CD14-positive monocyte (primary cell): ENCODE measurements around the gene NINL. TPM values are rescaled to one million over a fixed set of nuclear protein-coding genes. Genes with fewer than 3 reads are reported as not detected.

ENCODE experiments used
- DNase-seq, 3 donors: peaks; one replicate each; pipeline ENCODE4 v3.0.0-alpha.2; 2011 to 2022
- H2AFZ ChIP-seq: 2 replicates; pipeline ENCODE4 v1.6.0; 2012; ENCODE audit warnings: mild to moderate bottlenecking, low read depth, low read length, inconsistent platforms; ENCODE audit not compliant: insufficient read depth, poor library complexity, severe bottlenecking
- H3K27ac ChIP-seq, 2 donors: 1 replicate in 1 of 2; 2 replicates in 1 of 2; pipeline ENCODE4 v1.5.1; 2012 to 2013; ENCODE audit warnings: low read length in 2 of 2, control low read depth in 1 of 2, inconsistent platforms in 1 of 2, low read depth in 1 of 2, mild to moderate bottlenecking in 1 of 2
- H3K27me3 ChIP-seq, 2 donors: one replicate each; pipeline versions ENCODE4 v1.6.0 to v1.6.1; 2011 to 2013; ENCODE audit warnings: low read length in 2 of 2; ENCODE audit not compliant: control insufficient read depth in 2 of 2, insufficient read depth in 2 of 2
- H3K36me3 ChIP-seq, 2 donors: replicated peaks in 1 of 2; 1 replicate in 1 of 2; 2 replicates in 1 of 2; pipeline versions ENCODE4 v1.5.1 to v1.6.1; 2012 to 2013; ENCODE audit warnings: low read length in 2 of 2, control low read depth in 1 of 2, inconsistent platforms in 1 of 2, mild to moderate bottlenecking in 1 of 2; ENCODE audit not compliant: insufficient read depth in 2 of 2, control insufficient read depth in 1 of 2
- H3K4me1 ChIP-seq, 2 donors: 1 replicate in 1 of 2; 2 replicates in 1 of 2; pipeline versions ENCODE4 v1.5.1 to v1.6.1; 2012 to 2013; ENCODE audit warnings: low read length in 2 of 2, control low read depth in 1 of 2, inconsistent platforms in 1 of 2, mild to moderate bottlenecking in 1 of 2, moderate library complexity in 1 of 2; ENCODE audit not compliant: insufficient read depth in 2 of 2, control insufficient read depth in 1 of 2
- H3K4me2 ChIP-seq: replicated peaks from 2 replicates; pipeline ENCODE3; 2012; ENCODE audit warnings: low read length, moderate library complexity, mild to moderate bottlenecking; ENCODE audit not compliant: poor library complexity, severe bottlenecking; ENCODE audit errors: extremely low read depth
- H3K4me3 ChIP-seq, 3 experiments: fragments of 200-600 bp in 1 of 3; sonication (generic) in 1 of 3; replicated peaks in 1 of 3; 1 replicate in 2 of 3; 2 replicates in 1 of 3; pipeline ENCODE4 v1.5.1; 2011 to 2013; ENCODE audit warnings: low read length in 3 of 3, mild to moderate bottlenecking in 3 of 3, control low read depth in 2 of 3, low read depth in 2 of 3, inconsistent platforms in 1 of 3, moderate library complexity in 1 of 3
- H3K79me2 ChIP-seq: 2 replicates; pipeline ENCODE4 v1.6.0; 2012; ENCODE audit warnings: mild to moderate bottlenecking, control low read depth, inconsistent platforms, low read length, moderate library complexity; ENCODE audit not compliant: insufficient read depth
- H3K9ac ChIP-seq: 2 replicates; pipeline ENCODE4 v1.6.0; 2017; ENCODE audit warnings: low read length, mild to moderate bottlenecking; ENCODE audit not compliant: insufficient read depth, poor library complexity, severe bottlenecking
- H3K9me3 ChIP-seq, 2 donors: replicated peaks in 1 of 2; 1 replicate in 1 of 2; 2 replicates in 1 of 2; pipeline versions ENCODE4 v1.5.1 to v1.6.1; 2012 to 2013; ENCODE audit warnings: low read length in 2 of 2, control low read depth in 1 of 2; ENCODE audit not compliant: control insufficient read depth in 1 of 2, insufficient read depth in 1 of 2
- H4K20me1 ChIP-seq: 2 replicates; pipeline ENCODE4 v1.6.0; 2012; ENCODE audit warnings: mild to moderate bottlenecking, low read length, control low read depth, moderate library complexity; ENCODE audit not compliant: insufficient read depth
- H3K27ac Mint-ChIP-seq, 7 donors: one replicate each; pipeline ENCODE4 v1.8.0; 2020; ENCODE audit warnings: mild to moderate bottlenecking in 7 of 7, mixed read lengths in 7 of 7, moderate library complexity in 6 of 7, inconsistent platforms in 2 of 7
- H3K27me3 Mint-ChIP-seq, 3 donors: one replicate each; pipeline ENCODE4 v1.8.0; 2021 to 2022; ENCODE audit warnings: low read depth in 3 of 3, mild to moderate bottlenecking in 3 of 3, mixed read lengths in 3 of 3, moderate library complexity in 3 of 3, inconsistent platforms in 1 of 3
- H3K36me3 Mint-ChIP-seq, 2 donors: one replicate each; pipeline ENCODE4 v1.8.0; 2020; ENCODE audit warnings: mixed read lengths in 2 of 2, inconsistent platforms in 1 of 2, mild to moderate bottlenecking in 1 of 2
- H3K4me1 Mint-ChIP-seq: one replicate; pipeline ENCODE4 v1.8.0; 2020; ENCODE audit warnings: mild to moderate bottlenecking, mixed read lengths
- H3K4me3 Mint-ChIP-seq, 2 donors: one replicate each; pipeline ENCODE4 v1.8.0; 2020; ENCODE audit warnings: mild to moderate bottlenecking in 2 of 2, mixed read lengths in 2 of 2, moderate library complexity in 1 of 2
- H3K9me3 Mint-ChIP-seq, 7 donors: one replicate each; pipeline ENCODE4 v1.8.0; 2020 to 2022; ENCODE audit warnings: mixed read lengths in 7 of 7, mild to moderate bottlenecking in 6 of 7, moderate library complexity in 6 of 7, inconsistent platforms in 2 of 7
- CTCF ChIP-seq: fragments of 200-600 bp; IDR thresholded peaks from one replicate; pipeline ENCODE4 v1.8.0; 2022; ENCODE audit warnings: antibody characterized with exemption, mild to moderate bottlenecking
- WGBS: methylation state at CpG from one replicate; pipeline ENCODE4 v1.1.5; 2013; ENCODE audit warnings: missing lambda C conversion rate; ENCODE audit not compliant: insufficient coverage; 5-methylcytosine and 5-hydroxymethylcytosine counted together
- intact Hi-C, 2 donors: fragments of 100-400 bp; cut with micrococcal nuclease; formaldehyde crosslinking; loops; one replicate each; pipeline versions ENCODE4 v1.15.0 to v1.15.1; 2023
- polyA plus RNA-seq, 3 donors: library from polyadenylated mRNA; depleted of rRNA in 1 of 3; unstranded in 2 of 3; stranded (reverse) in 1 of 3; fragments of 300-500 nt in 2 of 3; fragments of >200 nt in 1 of 3; fragmentation: Illumina TruSeq in 2 of 3; gene quantifications; 1 replicate in 2 of 3; 2 replicates in 1 of 3; pipeline ENCODE4 v1.2.3, GENCODE V29; 2012 to 2021

Gene NINL
- polyA plus RNA-seq, 3 donors, result 0.08 to 0.15 TPM; not detected in 1

DNA sequence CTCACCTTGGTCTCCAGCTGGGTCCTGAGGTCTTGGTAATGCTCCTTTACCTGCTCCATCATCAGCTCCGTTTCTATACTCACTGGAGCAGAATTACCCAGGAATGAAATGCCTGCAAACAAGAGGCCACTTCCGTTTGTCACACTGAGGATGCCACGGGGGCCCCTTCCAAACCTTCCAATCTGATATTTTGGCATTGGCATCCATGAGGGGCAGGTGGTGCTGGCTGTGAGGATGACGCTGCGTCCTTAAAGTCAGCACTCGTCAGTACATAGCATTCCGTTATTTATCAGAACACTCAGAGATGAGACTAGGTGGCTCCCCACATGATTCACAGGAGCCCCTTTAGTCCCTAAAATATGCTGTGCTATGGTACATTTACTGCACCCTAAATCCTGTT lies 105.2 kb downstream of the NINL start:
- no peaks in the 10 kb centered on the region for H3K36me3 ChIP-seq
- no peaks in the 10 kb centered on the region for H3K9me3 ChIP-seq
- 98% methylated on average over 7 of the region's 7 CpGs for WGBS
- H3K4me2 ChIP-seq, result no peak overlapping the region
- H4K20me1 ChIP-seq, result no peaks in the 10 kb centered on the region
- H3K4me1 ChIP-seq, result no peaks in the 10 kb centered on the region
- no peaks in the 10 kb centered on the region for H3K79me2 ChIP-seq
- DNase-seq, result no peak
- intact Hi-C loops, result no loop called here
- H3K9ac ChIP-seq, result no peak overlapping the region
- TF ChIP-seq CTCF, result no peak
- Mint-ChIP-seq H3K4me1 (no peaks in the 10 kb centered on the region), H3K9me3 (peaks cover 0 to 3% (median 0%) of the 10 kb centered on the region in 7 donors), H3K27me3 (peaks cover 7 to 15% (median 8%) of the 10 kb centered on the region in 3 donors), H3K36me3 (no peaks in the 10 kb centered on the region), H3K4me3 (no peak overlapping the region), H3K27ac (no peak overlapping the region)
- H3K4me3 ChIP-seq, result no peak overlapping the region
- H2AFZ ChIP-seq, result no peak overlapping the region
- H3K27ac ChIP-seq, result no peak overlapping the region
- H3K27me3 ChIP-seq, result peaks cover 0 to 4% of the 10 kb centered on the region in 2 donors

GRCh38 chr20:25479638-25480037 lies 105.7 kb downstream of the NINL start:
- WGBS, result 91% methylated on average over 5 of the region's 5 CpGs
- intact Hi-C loops, result no loop called here
- TF ChIP-seq CTCF, result no peak

More at GRCh38 chr20:25479638-25480037, 105.7 kb downstream of the NINL start:
- Histone ChIP-seq H3K4me2 (no peak overlapping the region), H3K36me3 (no peaks in the 10 kb centered on the region), H3K27ac (no peak overlapping the region), H3K79me2 (no peaks in the 10 kb centered on the region), H2AFZ (no peak overlapping the region), H3K9me3 (no peaks in the 10 kb centered on the region), H3K4me3 (no peak overlapping the region), H3K4me1 (no peaks in the 10 kb centered on the region), H3K27me3 (peaks cover 0 to 3% of the 10 kb centered on the region in 2 donors), H3K9ac (no peak overlapping the region), H4K20me1 (no peaks in the 10 kb centered on the region)
- DNase-seq, result no peak
- Mint-ChIP-seq H3K9me3 (peaks cover 0 to 3% (median 0%) of the 10 kb centered on the region in 7 donors), H3K4me3 (no peak overlapping the region), H3K27me3 (peaks cover 5 to 9% (median 7%) of the 10 kb centered on the region in 3 donors), H3K27ac (no peak overlapping the region), H3K36me3 (no peaks in the 10 kb centered on the region), H3K4me1 (no peaks in the 10 kb centered on the region)
